HG02852 (cell line): ENCODE results near the gene ADAMTS1.

Experiments
- ATAC-seq: cut with Tn5 transposase; IDR thresholded peaks from one replicate; pipeline ENCODE4 v1.9.1; 2021; ENCODE audit warnings: mild to moderate bottlenecking, moderate library complexity; ENCODE audit not compliant: unreplicated experiment

ADAMTS1 gene

DNA sequence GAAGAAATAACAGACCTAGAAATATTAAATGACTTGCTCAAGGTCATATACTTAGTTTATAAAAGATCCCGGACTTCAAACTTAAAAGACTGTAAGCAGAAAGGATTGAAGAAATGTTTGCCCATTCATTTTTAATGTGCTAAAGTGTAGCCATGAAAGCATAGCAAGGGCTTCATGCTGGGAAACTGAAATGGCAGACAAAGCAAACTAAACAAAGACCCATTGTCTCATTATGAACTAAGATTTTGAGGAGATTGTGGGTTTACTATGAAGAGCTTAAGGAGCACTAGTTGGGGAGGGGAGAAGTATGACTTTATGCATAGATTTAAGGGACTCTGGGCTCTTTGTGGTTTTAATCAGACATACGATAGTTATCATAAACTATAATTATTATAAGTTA is 26.3 kb downstream of the ADAMTS1 start:
- no peak for ATAC-seq

DNA sequence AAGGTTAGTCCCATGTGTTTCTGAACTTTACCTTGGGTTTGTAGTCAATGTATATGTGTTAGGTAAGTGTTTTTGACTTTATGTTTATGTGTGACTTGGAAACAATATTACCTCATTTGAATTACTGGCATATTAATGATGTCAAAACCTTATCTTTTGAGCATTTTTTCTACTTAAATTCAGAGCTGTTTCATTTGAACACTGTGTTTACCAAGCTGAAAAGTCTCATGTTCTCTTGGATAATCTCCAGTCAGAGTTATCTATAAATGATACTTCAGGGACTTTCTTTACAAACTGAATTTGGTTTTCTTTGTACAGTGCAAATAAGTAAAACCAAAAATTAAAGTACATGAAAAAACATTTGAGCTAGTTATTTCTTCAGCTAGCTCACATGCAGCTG is 30.0 kb downstream of the ADAMTS1 start:
- ATAC-seq, result no peak

DNA sequence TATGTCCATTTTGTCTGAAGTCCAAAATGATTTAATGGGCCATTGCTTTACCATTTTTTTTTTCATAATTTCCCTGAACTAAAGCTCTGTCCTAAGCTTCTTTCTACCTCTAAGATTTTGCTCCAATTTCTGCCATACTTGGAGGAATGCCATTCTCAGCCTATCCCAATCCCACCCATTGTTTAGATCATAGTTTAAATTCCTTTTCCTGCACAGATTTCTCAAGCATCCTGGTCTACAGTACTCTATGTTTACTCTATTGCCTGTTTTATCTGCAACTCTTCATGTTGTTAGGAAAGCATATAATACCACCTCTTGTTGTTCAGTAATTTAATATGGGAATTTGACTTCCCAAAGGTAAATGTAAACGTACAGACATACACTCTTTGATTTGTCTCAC is 30.8 kb downstream of the ADAMTS1 start:
- ATAC-seq, result no peak

DNA sequence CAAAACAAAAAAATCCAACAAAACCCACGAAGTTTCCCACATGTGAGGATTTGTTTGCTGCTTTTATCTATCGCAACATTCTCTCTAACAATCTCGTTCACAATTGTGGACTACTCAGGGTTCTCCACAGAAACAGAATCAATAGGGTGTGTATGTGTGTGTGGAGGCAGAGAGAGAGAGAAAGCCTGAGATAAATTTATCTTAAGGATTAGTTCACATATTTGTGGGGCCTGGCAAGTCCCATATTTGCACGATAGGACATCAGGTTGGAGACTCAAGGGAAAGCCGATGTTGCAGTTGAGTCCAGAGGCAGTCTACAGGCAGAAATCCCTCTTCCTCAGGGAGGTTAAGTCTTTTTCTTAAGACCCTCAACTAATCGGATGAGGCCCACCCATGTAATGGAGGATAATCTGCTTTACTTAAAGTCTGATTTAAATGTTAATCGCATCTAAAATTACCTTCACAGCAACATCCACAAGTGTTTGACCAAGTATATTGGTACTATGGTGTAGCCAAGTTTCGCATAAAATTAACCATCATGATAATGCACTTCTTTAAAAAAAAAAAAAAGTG is 31.7 kb downstream of the ADAMTS1 start:
- ATAC-seq, result no peak

DNA sequence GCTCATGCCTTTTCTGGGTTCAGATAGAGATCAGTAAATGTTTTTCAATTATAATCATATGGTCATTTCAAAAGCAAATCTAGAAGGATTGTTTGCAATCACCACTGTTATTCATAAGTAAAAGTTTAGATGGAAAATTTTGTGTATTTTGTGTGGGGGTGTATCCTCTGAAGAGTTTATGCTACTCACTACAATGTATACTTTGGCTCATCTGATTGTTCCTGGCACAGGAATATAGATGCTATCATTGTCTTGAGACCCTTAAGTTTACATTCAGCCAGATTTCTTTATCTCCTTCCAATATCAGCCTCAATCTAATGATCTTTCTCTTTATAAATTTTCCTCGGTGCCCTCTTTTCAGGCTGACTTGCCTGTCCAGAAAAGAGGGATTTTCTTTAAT is 33.0 kb downstream of the ADAMTS1 start:
- ATAC-seq, result no peak

DNA sequence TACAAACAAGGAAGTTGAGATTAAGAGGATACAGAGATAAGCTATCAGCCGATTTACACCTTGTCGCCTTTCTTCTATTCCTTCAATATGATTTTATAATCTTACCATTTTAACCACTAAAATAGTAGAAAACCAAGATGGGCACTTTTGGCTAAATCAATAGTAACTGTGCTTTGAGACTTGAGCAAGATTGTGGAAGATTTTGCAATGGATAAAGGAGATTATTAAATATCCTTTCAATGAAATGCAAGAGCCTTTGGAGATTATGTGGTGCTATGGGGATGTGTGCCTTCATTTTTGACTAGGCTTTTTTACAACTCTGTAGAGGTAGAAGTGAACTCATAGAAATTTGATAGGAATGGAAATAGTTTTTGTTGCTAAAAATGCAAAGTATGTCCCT is 33.7 kb downstream of the ADAMTS1 start:
- ATAC-seq, result no peak

DNA sequence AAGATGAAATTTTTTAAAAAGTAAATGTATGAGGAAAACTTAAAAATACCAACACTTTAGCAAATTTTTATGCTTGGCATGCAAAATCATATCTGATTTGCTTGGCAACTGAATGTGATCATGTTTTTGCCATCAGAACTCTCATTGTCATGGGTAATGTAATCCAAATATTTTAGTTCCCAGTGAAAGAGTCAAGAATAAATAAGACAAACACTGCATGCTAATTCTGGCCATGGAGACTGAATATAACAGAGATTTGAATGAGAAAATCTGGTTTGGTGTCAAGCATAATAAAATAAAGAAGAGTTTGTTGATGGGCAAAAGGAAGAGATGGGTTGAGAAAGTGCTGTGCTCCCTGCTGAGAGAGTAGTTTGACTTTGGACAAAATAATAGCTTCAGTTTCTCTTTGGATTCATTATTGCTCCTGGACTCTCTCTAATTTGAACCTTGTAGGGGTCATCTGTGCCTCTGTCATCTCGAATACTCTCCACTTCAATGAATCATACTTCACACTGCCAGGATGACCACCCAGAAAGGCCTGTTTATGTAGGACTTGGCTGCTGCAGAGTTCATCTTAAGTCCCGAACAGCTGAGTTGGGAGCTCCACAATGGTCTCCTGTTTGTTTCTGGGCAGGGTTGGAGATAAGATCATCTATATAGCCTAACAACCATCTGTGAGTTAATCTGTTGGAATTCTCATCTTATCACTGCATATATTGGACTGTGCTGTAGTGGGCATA is 34.4 kb downstream of the ADAMTS1 start:
- ATAC-seq, result no peak

DNA sequence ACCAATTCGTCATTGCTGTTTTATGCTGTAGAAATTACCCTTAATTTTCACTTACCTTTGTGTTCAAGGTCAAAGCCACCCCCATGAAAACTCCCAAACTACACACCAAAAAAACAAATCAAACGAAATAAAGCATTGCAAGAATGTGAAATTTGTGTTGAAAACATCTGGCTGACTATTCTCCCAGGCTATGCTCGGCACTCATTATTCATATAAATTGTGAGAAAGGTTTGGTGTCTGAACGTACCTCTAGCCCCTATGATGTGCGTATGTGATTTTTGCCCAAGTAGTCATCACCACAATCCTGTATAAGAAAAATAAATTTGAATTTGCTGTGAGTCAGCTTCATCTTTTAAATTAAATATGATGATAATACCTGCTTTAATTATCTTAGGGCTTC is 34.9 kb downstream of the ADAMTS1 start:
- ATAC-seq, result no peak

DNA sequence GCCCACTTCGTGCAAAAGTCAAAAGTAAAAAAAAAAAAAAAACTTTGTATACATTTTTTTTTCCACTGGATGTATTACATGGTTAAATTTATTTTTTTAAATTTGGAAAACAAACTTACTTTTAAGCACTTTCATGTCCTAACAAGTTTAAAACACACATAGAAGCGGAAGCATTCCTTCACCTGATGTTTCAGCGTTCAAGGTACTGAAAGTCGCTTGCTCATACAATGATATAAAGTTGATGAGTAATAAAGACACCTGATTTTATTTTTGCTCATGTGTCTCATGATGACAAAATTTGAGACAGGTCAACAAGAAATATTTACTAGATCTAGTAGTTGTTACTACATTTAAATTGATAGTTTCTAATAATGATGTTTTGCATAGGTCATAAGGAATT is 35.5 kb downstream of the ADAMTS1 start:
- no peak for ATAC-seq

DNA sequence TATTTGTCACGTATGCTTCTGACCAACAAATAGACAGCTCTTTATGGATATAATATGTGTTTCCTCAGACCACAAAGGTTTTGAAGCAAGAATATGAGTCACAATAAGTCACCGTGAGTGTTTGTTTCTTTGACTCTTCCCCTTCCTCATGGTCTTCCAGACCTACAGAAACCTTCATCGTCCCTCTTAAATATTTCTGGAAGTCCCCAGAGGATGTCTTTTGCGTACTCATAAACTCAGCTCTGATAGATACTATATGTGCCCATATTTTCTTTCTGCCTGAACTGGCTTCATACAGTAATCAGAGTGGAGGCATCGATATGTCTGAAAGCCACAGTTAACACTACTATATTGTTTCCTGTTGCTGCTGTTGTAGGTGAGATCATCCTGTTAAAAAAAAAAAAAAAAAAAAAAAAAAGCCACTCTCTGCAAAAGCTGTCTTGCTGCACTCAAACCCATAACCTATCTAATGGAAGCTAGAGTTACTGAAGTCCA is 38.4 kb downstream of the ADAMTS1 start:
- no peak for ATAC-seq

DNA sequence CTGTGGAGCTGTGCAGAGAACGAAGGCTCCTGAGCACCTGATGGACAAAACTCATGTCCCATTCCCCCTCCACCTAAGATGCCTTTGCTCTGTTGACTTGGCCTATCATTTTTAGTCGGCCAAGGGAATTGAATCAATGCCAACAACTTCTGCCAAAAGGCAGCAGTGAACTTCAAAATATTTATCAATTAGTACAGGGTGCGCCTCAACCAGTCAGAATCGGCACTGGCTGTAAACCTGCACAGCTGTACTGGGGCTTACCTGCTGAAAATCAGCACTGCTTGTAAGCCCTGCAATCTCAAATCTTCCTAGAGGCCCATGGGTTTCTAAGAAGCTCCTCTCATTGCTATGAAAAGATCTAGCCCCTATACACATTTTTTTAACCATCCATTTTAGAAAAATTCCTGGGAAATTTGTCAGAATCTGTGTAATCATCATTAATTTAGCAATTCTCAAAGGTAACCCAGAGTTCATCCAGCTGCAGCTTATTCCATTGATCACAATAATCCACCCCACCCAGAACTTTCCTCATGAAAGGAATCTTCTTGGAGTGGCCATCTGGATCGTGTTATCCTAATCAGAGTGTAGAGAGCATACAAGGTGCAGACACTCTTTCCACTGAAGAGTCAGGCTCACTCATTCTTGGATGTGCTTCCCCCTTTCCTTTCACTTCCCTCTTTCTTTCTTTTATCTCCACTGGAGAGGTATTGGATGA is 40.2 kb downstream of the ADAMTS1 start:
- ATAC-seq, result no peak

DNA sequence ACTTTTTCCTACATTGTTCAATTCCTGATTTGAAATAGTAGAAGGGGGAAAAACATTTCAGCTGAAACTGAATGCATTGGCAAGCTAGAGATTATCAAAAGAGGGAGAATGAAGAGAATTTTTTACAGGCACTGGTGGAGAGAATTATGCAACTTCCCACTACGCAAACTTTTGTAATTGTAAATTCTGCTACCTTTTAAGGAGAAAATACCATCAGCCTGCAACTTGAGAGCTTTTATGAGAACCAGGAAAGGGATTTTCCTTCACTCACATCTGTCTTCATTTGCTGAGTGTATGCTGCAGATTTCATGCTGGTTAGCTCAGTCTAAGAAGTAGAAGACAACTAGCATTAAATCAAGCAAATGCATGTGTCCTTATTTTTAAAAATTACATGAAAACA is 43.7 kb downstream of the ADAMTS1 start:
- ATAC-seq, result no peak

DNA sequence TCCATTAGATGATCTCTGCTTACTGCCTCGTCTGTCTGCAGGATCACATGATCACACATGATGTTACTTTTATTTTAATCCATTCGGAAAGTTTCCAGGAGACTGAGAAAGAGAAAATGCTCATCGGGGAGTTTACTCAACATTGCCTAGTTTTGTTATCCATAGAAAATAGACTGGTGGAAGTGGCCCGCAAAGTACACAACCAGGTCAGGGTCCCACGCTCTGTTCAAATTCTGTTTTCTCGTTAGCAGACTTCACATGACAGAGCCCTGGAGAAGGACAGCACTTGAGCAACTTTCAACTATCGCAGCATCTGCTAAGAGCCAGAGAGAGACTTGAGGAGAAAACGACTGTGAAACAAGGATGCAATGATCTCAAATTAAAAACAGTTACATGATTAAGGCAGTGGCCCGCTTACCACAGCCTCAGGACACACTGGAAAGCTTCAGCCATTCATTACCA is 44.2 kb downstream of the ADAMTS1 start:
- ATAC-seq, result no peak

DNA sequence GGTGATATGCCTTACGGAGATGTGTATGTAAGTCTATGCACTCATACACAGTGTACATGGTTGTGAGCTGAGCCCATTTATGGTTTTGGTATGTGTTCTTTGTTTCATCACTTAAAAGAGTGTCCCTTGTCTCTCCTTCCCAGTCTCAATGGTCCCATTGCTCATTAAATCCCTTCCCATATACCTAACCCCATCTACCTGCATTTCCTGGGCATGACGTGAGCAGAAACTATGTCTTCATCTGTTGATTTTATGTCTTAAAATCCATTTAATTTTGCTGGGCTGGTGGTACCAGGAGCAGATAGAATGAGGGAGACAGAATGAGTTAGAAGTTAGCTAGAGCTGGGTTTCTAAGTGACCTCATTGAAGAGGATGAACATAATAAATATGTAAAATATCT is 44.8 kb downstream of the ADAMTS1 start:
- no peak for ATAC-seq

DNA sequence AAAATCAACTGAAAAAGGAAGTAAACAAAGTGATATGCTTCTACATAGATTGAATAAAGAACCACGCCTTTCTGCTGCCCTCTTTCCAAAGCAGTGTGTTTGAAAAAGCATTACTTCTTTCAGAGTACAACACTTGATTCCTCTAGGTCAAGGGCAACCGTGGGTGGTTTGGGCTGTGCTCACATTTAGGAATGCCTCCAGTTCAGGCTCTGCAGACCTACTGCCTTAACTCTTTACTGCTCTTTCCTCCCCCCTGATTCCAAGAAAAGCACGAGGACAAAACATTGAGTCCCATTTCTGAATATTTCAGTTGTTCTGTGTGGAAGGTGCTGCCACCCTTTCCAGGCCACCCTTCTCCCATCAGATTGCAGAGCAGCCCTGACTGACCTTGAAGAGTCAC is 45.2 kb downstream of the ADAMTS1 start:
- ATAC-seq, result no peak

DNA sequence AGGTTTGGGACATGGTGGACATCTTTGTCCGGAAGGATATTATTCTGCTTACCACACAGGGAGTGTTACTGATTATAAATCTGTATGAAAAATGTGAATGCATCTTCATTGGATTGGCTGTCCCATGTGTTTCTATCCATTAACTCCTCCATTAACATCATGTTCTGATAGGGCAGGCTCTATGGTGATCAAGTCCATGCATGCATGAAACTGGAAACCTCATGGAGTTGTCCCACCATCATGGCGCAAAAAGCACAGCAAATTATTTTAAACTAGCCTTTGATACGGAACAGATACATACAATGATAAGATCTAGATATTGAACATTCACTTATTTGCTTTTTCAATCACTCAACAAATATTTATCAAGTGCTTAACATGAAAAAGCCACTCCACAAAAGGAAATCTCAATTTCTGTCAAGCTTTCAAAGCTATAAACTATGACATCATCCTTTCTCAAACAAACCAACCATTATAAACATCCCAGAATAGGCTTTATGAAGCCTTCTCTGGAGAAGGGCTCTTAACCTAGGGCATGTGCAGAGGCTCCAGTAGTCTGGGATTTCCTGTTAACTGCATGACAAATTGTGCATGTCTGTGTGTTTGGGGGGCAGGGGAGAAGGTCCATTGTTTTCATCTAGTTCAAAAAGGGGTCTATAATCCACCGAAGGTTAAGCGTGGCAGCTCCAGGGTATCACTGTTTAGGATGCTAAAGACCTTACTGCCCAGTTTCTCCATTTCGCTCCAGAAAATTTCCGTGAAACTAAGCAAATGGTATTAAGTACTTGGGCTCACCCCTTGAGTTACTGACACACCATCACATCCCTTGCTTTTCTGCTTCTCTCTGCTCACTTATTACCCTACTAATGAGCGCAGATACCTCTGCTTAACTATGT is 46.1 kb downstream of the ADAMTS1 start:
- no peak for ATAC-seq

DNA sequence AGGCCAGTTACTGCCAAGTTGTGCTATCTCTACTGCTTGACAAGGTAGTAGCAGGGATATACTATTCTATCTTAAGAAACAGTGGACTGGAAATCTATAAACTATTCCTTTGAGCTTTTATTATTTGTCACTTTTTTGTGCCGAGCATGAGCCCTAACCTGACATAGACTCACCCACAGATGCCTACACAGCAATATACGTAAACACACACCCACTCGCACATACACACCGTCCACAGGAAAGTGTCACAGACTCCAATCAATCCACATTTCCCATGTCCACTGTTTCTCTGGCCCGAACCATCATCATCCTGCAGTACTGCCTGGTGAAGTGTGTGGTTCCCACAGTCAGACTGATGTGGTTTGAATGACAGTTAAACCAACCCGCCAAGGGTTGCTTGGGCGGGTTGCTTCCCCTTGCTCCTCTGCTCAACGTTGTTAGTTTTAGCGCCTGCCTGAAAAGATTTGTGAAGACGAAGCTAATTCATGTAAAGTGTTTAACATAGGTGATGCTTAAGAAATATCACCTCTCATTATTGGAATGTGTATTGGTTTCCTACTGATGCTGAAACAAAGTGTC is 47.2 kb downstream of the ADAMTS1 start:
- no peak for ATAC-seq

DNA sequence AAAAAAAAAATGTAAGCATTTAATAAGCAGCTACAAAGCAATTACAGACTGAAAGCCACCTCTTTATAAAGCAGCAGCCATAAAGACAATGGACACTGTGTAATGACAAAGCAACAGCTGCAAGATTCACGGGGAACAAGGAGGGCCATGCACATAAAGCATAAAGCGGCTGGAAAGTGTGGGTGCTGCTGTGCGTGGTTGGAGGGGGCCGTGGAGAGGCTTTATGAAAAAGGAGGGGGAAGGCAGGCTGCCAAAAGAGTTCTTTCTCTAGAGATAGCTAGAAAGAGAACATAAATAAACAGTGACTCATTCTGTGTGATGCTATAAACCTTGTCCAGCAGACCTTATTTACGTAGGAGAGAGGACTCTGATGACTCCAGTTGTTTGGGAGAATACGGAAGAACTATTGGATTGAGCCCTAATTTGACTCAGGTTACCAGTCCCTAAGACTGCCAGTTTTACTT is 49.3 kb downstream of the ADAMTS1 start:
- no peak for ATAC-seq

DNA sequence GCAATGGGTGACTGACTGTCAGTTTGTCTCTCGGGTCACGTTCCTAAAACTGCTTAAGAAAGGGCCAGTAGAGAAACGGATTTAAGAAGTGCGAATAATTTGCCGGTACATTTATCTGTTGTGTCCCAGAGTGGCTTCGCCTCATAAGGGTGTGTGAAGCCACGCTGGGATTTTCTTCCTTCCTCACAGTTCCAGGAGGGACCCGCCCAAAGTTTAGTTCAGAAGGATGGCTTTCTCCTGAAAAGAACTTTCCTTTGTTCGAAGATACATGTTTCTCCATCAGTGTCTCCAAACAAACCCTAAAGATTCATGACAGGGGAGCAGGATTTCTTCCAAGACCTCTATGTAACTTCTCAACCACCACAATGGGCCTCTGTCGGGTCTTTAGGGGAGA is 49.8 kb downstream of the ADAMTS1 start:
- no peak for ATAC-seq

DNA sequence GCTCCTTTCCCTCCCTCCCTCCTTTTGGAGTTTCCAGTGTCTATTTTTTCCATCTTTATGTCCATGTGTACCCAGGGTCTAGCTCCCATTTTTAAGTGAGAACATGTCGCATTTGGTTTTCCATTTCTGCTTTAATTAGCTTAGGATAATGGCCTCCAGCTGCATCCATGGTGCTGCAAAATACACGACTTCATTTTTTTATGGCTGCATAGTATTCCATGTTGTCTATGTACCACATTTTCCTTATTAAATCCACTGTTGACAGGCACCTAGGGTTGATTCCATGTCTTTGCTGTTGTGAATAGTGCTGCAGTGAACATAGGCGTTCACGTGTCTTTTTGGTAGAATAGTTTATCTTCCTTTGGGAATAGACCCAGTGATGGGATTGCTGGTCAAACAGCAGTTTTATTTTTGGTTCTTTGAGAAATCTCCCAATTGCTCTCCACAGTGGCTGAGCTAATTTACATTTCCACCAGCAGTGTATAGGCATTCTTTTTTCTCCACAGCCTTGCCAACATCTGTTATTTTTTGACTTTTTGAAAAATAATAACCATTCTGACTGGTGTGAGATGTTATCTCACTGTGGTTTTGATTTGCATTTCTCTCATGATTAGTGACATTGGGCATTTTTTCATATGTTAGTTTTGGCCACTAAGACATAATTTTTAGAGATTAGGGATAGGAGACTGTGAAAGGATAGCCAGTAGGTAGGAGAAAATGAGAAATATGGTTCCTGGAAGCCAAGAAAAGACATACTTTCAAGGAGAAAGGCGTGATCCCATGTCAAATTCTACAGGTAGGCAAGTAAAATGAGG is 50.4 kb downstream of the ADAMTS1 start:
- no peak for ATAC-seq
